ENCODE data around the gene AMOTL1.

Gene AMOTL1

DNA sequence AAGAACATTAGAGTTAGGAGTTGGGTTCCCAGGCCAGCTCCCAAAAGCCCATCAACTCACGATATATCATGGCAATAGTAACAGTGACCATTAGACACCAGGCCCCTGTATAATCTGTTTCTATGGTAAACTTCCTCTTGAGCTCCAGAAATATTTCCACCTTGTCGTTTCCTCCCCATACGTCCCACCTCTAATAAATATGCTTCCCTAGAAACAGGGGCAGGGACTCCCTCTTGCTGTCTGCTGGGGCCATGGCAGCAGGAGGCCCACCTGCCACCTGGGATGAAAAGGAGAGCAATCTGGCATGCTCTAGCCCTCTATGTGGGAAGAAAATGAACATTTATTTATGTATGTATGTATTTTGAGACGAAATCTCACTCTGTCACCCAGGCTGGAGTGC, 32.2 kb upstream of the AMOTL1 start:
- no peak overlapping the region for H3K4me3 ChIP-seq (ENCODE audit: low read depth, low read length)
- TF ChIP-seq, protein P1, sequence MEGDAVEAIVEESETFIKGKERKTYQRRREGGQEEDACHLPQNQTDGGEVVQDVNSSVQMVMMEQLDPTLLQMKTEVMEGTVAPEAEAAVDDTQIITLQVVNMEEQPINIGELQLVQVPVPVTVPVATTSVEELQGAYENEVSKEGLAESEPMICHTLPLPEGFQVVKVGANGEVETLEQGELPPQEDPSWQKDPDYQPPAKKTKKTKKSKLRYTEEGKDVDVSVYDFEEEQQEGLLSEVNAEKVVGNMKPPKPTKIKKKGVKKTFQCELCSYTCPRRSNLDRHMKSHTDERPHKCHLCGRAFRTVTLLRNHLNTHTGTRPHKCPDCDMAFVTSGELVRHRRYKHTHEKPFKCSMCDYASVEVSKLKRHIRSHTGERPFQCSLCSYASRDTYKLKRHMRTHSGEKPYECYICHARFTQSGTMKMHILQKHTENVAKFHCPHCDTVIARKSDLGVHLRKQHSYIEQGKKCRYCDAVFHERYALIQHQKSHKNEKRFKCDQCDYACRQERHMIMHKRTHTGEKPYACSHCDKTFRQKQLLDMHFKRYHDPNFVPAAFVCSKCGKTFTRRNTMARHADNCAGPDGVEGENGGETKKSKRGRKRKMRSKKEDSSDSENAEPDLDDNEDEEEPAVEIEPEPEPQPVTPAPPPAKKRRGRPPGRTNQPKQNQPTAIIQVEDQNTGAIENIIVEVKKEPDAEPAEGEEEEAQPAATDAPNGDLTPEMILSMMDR (conservative IDR thresholded peaks at IDR 0.05; ENCODE audit: low read depth, low read length) = no peak

DNA sequence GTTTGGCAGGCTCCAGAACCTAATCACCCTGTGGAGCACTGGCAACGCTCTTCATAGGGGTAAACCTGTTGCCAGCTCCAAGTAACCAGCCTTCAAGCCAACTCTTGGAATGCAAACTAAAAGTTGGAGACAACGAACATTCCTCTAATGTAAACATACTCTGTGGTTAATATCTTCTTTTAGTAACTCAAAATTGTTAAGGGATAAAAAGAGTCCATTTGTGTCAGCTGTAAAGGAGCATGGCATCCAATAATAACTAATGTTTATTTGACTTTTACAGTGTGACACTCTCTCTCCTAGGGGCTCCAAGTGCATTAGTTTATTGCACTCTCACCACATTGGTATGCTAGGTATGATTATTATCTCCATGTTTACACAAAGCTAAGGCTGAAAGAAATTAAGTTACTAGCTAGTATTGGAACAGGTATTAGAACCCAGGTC, 31.0 kb upstream of the AMOTL1 start:
- no peak overlapping the region for H3K4me3 ChIP-seq (ENCODE audit: low read depth, low read length)
- TF ChIP-seq, protein P1 (conservative IDR thresholded peaks at IDR 0.05; ENCODE audit: low read depth, low read length) = no peak
- peak; percentile 64 for DNase-seq (ENCODE audit: low read depth)

More for the DNA sequence above, 32.2 kb upstream of the AMOTL1 start:
- DNase-seq (ENCODE audit: low read depth) = no peak

DNA sequence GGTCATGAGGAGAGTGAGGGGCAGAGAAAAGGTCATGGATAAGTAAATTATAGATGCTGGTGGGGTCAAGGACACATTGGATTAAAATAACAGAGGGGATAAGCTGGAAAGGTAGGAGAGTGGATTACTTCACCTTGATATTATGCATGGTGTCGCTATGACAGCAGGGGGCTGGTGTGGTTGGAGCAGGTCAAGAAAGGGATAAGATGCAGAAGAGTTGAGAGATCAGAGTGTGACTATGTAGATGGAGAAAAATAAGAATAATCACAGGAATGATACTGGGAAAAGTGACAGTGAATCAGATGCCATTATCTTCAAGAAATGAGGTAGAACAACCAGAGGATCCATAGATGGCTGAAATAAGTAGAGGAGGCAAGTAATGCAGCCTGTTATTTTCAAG, 29.4 kb upstream of the AMOTL1 start:
- TF ChIP-seq, protein P1 (conservative IDR thresholded peaks at IDR 0.05; ENCODE audit: low read depth, low read length) = no peak
- H3K4me3 ChIP-seq (ENCODE audit: low read depth, low read length) = no peak overlapping the region
- DNase-seq (ENCODE audit: low read depth) = no peak

DNA sequence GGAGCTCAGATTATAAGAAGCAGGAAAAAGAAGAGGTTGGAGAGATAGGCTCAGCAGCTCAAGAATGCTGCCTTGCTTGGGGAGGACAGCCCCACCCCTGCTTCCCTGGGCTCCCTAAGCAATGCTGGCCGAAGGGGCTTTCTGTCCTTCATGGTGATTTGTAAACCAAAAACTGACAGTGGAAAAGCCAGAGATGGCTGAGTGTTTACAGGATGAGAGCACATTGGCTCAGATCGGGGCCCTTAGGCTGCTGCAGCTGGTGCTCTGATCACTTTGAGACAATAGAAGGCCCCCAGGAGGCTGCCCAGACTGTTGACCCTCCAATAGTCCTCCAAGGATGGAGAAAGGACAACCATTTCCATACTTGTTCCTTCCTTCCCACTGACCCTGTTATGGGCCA, 28.8 kb upstream of the AMOTL1 start:
- H3K4me3 ChIP-seq (ENCODE audit: low read depth, low read length) = no peak overlapping the region
- TF ChIP-seq, protein P1 (conservative IDR thresholded peaks at IDR 0.05; ENCODE audit: low read depth, low read length) = no peak
- no peak for DNase-seq (ENCODE audit: low read depth)

DNA sequence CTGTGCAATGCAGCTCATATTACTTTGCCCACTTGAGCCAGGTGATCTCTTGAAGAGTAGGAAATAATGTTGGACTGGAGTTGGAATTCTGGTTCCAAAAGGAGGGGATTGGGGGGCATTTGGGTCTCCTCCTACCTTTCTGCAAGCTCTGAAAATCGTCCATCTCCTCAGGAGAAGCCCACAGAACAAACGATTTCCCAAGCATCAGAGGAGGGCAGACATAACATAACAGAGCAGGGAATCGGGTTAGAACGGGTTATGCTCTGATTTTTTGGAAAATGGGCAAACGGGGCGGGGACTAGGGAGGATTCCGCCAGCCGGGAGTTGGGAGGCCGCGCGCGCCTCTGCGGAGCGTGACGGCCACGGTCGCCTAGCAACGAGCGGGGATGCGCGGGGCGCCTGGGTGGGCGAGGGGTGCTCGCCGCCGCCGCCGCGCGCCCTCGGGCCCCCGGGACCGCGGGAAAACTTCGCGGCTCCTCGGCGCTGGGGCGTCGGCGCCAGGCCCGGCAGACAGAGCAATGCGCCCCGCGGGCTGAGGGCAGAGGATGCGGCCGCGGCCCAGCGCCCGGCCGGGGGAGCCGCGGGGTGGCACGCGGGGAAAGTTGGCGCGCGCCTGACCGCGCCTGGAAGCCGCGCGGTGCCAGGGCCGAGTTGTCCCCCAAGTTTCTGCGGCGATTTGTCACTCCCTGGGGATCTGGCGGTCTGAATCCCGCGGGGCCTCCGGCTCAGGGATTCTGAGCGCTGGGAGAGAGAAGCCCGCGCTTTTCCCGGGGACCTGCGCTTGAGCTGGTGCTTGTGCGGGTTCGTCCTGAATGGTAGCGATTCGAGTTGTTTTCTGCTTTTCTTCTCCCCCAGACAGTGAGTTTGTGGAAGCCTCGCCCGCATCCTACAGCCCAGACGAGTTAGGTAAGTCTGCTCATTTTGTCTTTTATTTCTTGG, 27.8 kb upstream of the AMOTL1 start:
- H3K4me3 ChIP-seq (ENCODE audit: low read depth, low read length) = peak overlapping the region; percentile 47
- TF ChIP-seq, protein P1 (conservative IDR thresholded peaks at IDR 0.05; ENCODE audit: low read depth, low read length) = no peak
- DNase-seq (ENCODE audit: low read depth) = peak; percentile 17

GRCh38 chr11:94741022-94741679, 27.0 kb upstream of the AMOTL1 start:
- peak overlapping the region; percentile 47 for H3K4me3 ChIP-seq (ENCODE audit: low read depth, low read length)
- DNase-seq (ENCODE audit: low read depth) = peak; percentile 76
- TF ChIP-seq, protein P1 (conservative IDR thresholded peaks at IDR 0.05; ENCODE audit: low read depth, low read length) = peak; percentile 69
